PC-9 (cell line): ENCODE measurements around the gene EDAR.

Experiments used
- CTCF ChIP-seq: fragments of 200-600 bp; sonication (generic); conservative IDR thresholded peaks from 2 replicates; pipeline ENCODE4 v1.6.1; 2017; ENCODE audit warnings: mixed run types, antibody characterized with exemption, mild to moderate bottlenecking, moderate library complexity
- EZH2 ChIP-seq: fragments of 200-600 bp; sonication (generic); IDR thresholded peaks from 2 replicates; pipeline ENCODE4 v1.8.0; 2017; ENCODE audit warnings: antibody characterized with exemption, low read depth

- TF ChIP-seq CTCF = no peak
- no peak for TF ChIP-seq EZH2
Measured at GRCh38 chr2:108950369-108951135, 38.5 kb downstream of the EDAR start.
